Measurements from ENCODE around the gene ST6GAL1. TPM values are rescaled to one million over a fixed set of nuclear protein-coding genes. Genes with fewer than 3 reads are reported as not detected.
A peak's percentile ranks its signal among the peaks of the same experiment; 100 is the strongest.
"Not testable (repeated sequence)": the region's sequence is repeated elsewhere in the genome, so short reads cannot be mapped to it uniquely, and the experiment has no call there.

The ST6GAL1 gene
- total RNA-seq, 2 experiments from 2014 or later, result 99.1 to 109 TPM

GRCh38 chr3:187042346-187042745 is 112.0 kb downstream of the ST6GAL1 start:
- no peaks in the 10 kb centered on the region for H3K9me3 Mint-ChIP-seq (ENCODE audit: insufficient read depth)
- ATAC-seq (no peak), DNase-seq (no peak)
- CTCF ChIA-PET, result interaction anchor here (1.0 to 2.8 kb wide), 5 partner anchors 12 to 193 kb away, joined by 4 to 18 read pairs (median 5); no protein-coding TSS in a partner anchor
- peaks cover 86% of the 10 kb centered on the region for H3K36me3 Mint-ChIP-seq (ENCODE audit: low read depth)
- no peaks in the 10 kb centered on the region for H3K27me3 Mint-ChIP-seq (ENCODE audit: low read depth)
- H3K27ac Mint-ChIP-seq, result peak overlapping the region; percentile 95
- peak overlapping the region; percentile 65 for H3K4me3 Mint-ChIP-seq
- peaks cover 74% of the 10 kb centered on the region for H3K4me1 Mint-ChIP-seq (ENCODE audit: low read depth)
- POLR2A ChIA-PET, result interaction anchor here (1.0 to 6.5 kb wide), 3 partner anchors 8 to 161 kb away, joined by 3 to 69 read pairs (median 4); no protein-coding TSS in a partner anchor

GRCh38 chr3:187042874-187043458 is 112.6 kb downstream of the ST6GAL1 start:
- ATAC-seq, result no peak
- Mint-ChIP-seq H3K27ac (peak overlapping the region; percentile 95), H3K9me3 (ENCODE audit: insufficient read depth) (no peaks in the 10 kb centered on the region), H3K4me3 (peak overlapping the region; percentile 65), H3K4me1 (ENCODE audit: low read depth) (peaks cover 77% of the 10 kb centered on the region), H3K36me3 (ENCODE audit: low read depth) (peaks cover 91% of the 10 kb centered on the region), H3K27me3 (ENCODE audit: low read depth) (no peaks in the 10 kb centered on the region)
- CTCF ChIA-PET, result interaction anchor here (1.1 to 1.5 kb wide), 2 partner anchors 16 to 97 kb away, joined by 5 read pairs; partner anchors contain the start of gene RPL39L
- no peak for DNase-seq
- POLR2A ChIA-PET, result interaction anchor here (1.4 to 6.5 kb wide), 2 partner anchors 16 to 96 kb away, joined by 3 to 69 read pairs; partner anchors contain the start of gene RPL39L

- DNase-seq, result no peak
- Mint-ChIP-seq H3K4me3 (peak overlapping the region; percentile 61), H3K4me1 (ENCODE audit: low read depth) (peaks cover 74% of the 10 kb centered on the region), H3K27me3 (ENCODE audit: low read depth) (no peaks in the 10 kb centered on the region), H3K27ac (peak overlapping the region; percentile 70), H3K9me3 (ENCODE audit: insufficient read depth) (no peaks in the 10 kb centered on the region), H3K36me3 (ENCODE audit: low read depth) (peaks cover 91% of the 10 kb centered on the region)
- ChIA-PET CTCF (interaction anchor here (0.8 to 2.5 kb wide), 4 partner anchors 17 to 197 kb away, joined by 3 to 15 read pairs (median 4); partner anchors contain the start of gene RPL39L), POLR2A (interaction anchor here (0.8 to 6.5 kb wide), 3 partner anchors 17 to 95 kb away, joined by 3 to 69 read pairs (median 3); partner anchors contain the start of gene RPL39L)
- ATAC-seq, result no peak
Observed at GRCh38 chr3:187044206-187044605, 113.9 kb downstream of the ST6GAL1 start.

GRCh38 chr3:187044867-187045552 is 114.7 kb downstream of the ST6GAL1 start:
- ChIA-PET POLR2A (interaction anchor here (6.5 kb wide), 1 partner anchor 18 kb away, joined by 69 read pairs; no protein-coding TSS in a partner anchor), CTCF (interaction anchor here (1.5 to 2.5 kb wide), 2 partner anchors 18 to 94 kb away, joined by 5 to 15 read pairs; partner anchors contain the start of gene RPL39L)
- H3K27me3 Mint-ChIP-seq (ENCODE audit: low read depth), result no peaks in the 10 kb centered on the region
- no peaks in the 10 kb centered on the region for H3K9me3 Mint-ChIP-seq (ENCODE audit: insufficient read depth)
- ATAC-seq (no peak), DNase-seq (no peak)
- H3K27ac Mint-ChIP-seq, result no peak overlapping the region
- H3K4me3 Mint-ChIP-seq, result peak overlapping the region; percentile 32
- peaks cover 73% of the 10 kb centered on the region for H3K4me1 Mint-ChIP-seq (ENCODE audit: low read depth)
- H3K36me3 Mint-ChIP-seq (ENCODE audit: low read depth), result peaks cover 91% of the 10 kb centered on the region

- peak overlapping the region; percentile 0 for H3K27ac Mint-ChIP-seq
- no peaks in the 10 kb centered on the region for H3K27me3 Mint-ChIP-seq (ENCODE audit: low read depth)
- ChIA-PET POLR2A (interaction anchor here (1.1 kb wide), 1 partner anchor 18 kb away, joined by 3 read pairs; no protein-coding TSS in a partner anchor), CTCF (interaction anchor here (0.7 to 2.5 kb wide), 3 partner anchors 19 to 93 kb away, joined by 3 to 15 read pairs (median 3); partner anchors contain the start of gene RPL39L)
- peaks cover 91% of the 10 kb centered on the region for H3K36me3 Mint-ChIP-seq (ENCODE audit: low read depth)
- DNase-seq (no peak), ATAC-seq (no peak)
- peaks cover 2% of the 10 kb centered on the region for H3K9me3 Mint-ChIP-seq (ENCODE audit: insufficient read depth)
- H3K4me3 Mint-ChIP-seq, result no peak overlapping the region
- peaks cover 73% of the 10 kb centered on the region for H3K4me1 Mint-ChIP-seq (ENCODE audit: low read depth)
Observed at GRCh38 chr3:187046033-187046432, 115.7 kb downstream of the ST6GAL1 start.

GRCh38 chr3:187049462-187050101 is 119.3 kb downstream of the ST6GAL1 start:
- H3K9me3 Mint-ChIP-seq (ENCODE audit: insufficient read depth), result peaks cover 9% of the 10 kb centered on the region
- H3K4me3 Mint-ChIP-seq, result no peak overlapping the region
- H3K36me3 Mint-ChIP-seq (ENCODE audit: low read depth), result peaks cover 92% of the 10 kb centered on the region
- ATAC-seq, result no peak
- no peak overlapping the region for H3K27ac Mint-ChIP-seq
- ChIA-PET POLR2A (interaction anchor here (1.3 kb wide), 1 partner anchor 22 kb away, joined by 3 read pairs; no protein-coding TSS in a partner anchor), CTCF (interaction anchor here (0.8 to 1.5 kb wide), 2 partner anchors 64 to 200 kb away, joined by 3 to 5 read pairs; no protein-coding TSS in a partner anchor)
- peaks cover 51% of the 10 kb centered on the region for H3K4me1 Mint-ChIP-seq (ENCODE audit: low read depth)
- no peaks in the 10 kb centered on the region for H3K27me3 Mint-ChIP-seq (ENCODE audit: low read depth)
- DNase-seq, result no peak

- Mint-ChIP-seq H3K36me3 (ENCODE audit: low read depth) (peaks cover 96% of the 10 kb centered on the region), H3K27ac (peak overlapping the region; percentile 10), H3K27me3 (ENCODE audit: low read depth) (no peaks in the 10 kb centered on the region), H3K4me3 (no peak overlapping the region), H3K9me3 (ENCODE audit: insufficient read depth) (peaks cover 22% of the 10 kb centered on the region), H3K4me1 (ENCODE audit: low read depth) (peaks cover 44% of the 10 kb centered on the region)
- no peak for ATAC-seq
- no peak for DNase-seq
- CTCF ChIA-PET, result interaction anchor here (1.5 kb wide), 1 partner anchor 62 kb away, joined by 5 read pairs; no protein-coding TSS in a partner anchor
- POLR2A ChIA-PET, result no interaction called here
Observed at GRCh38 chr3:187051066-187051465, 120.7 kb downstream of the ST6GAL1 start.

- CTCF ChIA-PET, result no interaction called here
- Mint-ChIP-seq H3K9me3 (ENCODE audit: insufficient read depth) (peaks cover 29% of the 10 kb centered on the region), H3K4me3 (no peak overlapping the region), H3K27ac (peak overlapping the region; percentile 10), H3K4me1 (ENCODE audit: low read depth) (peaks cover 38% of the 10 kb centered on the region), H3K36me3 (ENCODE audit: low read depth) (peaks cover 96% of the 10 kb centered on the region), H3K27me3 (ENCODE audit: low read depth) (no peaks in the 10 kb centered on the region)
- DNase-seq (no peak), ATAC-seq (no peak)
- POLR2A ChIA-PET, result no interaction called here
Observed at GRCh38 chr3:187051724-187052366, 121.5 kb downstream of the ST6GAL1 start.

GRCh38 chr3:187052427-187052826 is 122.1 kb downstream of the ST6GAL1 start:
- Mint-ChIP-seq H3K4me1 (ENCODE audit: low read depth) (peaks cover 38% of the 10 kb centered on the region), H3K9me3 (ENCODE audit: insufficient read depth) (peaks cover 31% of the 10 kb centered on the region), H3K36me3 (ENCODE audit: low read depth) (peaks cover 97% of the 10 kb centered on the region)
- H3K27ac Mint-ChIP-seq; ATAC-seq; POLR2A ChIA-PET; H3K4me3 Mint-ChIP-seq; DNase-seq; CTCF ChIA-PET; H3K27me3 Mint-ChIP-seq (ENCODE audit: low read depth): not testable (repeated sequence)

- Mint-ChIP-seq H3K9me3 (ENCODE audit: insufficient read depth) (peaks cover 31% of the 10 kb centered on the region), H3K36me3 (ENCODE audit: low read depth) (peaks cover 98% of the 10 kb centered on the region), H3K4me1 (ENCODE audit: low read depth) (peaks cover 35% of the 10 kb centered on the region)
- CTCF ChIA-PET; H3K27me3 Mint-ChIP-seq (ENCODE audit: low read depth); ATAC-seq; H3K4me3 Mint-ChIP-seq; DNase-seq; POLR2A ChIA-PET; H3K27ac Mint-ChIP-seq: not testable (repeated sequence)
Observed at GRCh38 chr3:187054433-187054832, 124.1 kb downstream of the ST6GAL1 start.

- CTCF ChIA-PET, result interaction anchor here (0.7 to 2.2 kb wide), 2 partner anchors 9 to 30 kb away, joined by 3 to 7 read pairs; no protein-coding TSS in a partner anchor
- peaks cover 23% of the 10 kb centered on the region for H3K4me1 Mint-ChIP-seq (ENCODE audit: low read depth)
- H3K27me3 Mint-ChIP-seq (ENCODE audit: low read depth); POLR2A ChIA-PET; H3K27ac Mint-ChIP-seq; ATAC-seq; DNase-seq; H3K4me3 Mint-ChIP-seq: not testable (repeated sequence)
- H3K9me3 Mint-ChIP-seq (ENCODE audit: insufficient read depth), result peaks cover 24% of the 10 kb centered on the region
- peaks cover 93% of the 10 kb centered on the region for H3K36me3 Mint-ChIP-seq (ENCODE audit: low read depth)
Observed at GRCh38 chr3:187057803-187058202, 127.5 kb downstream of the ST6GAL1 start.
